HL-60/S4 treated with retinoic acid at 250 ng/mL for 4 days and 3 days (cell line): ENCODE data around the gene PDS5B.
"Not testable (repeated sequence)": the region's sequence is repeated elsewhere in the genome, so short reads cannot be mapped to it uniquely, and the experiment has no call there.

Source experiments
- in situ Hi-C: fragments of 300-500 bp; cut with MboI; formaldehyde crosslinking; loops from 2 replicates; pipeline ENCODE4 v1.7.0; 2022; ENCODE audit warnings: low sequenced_read_pairs

Gene PDS5B

GRCh38 chr13:32586080-32586900, at the start of gene PDS5B:
TSS of gene PDS5B (plus strand) at chr13:32586452. CDS start at chr13:32648773, 62,321 bp downstream.
- in situ Hi-C loops = no loop called here

- in situ Hi-C loops = no loop called here
Observed at GRCh38 chr13:32537580-32538142, 48.6 kb upstream of the PDS5B start.

GRCh38 chr13:32538143-32538620, 48.1 kb upstream of the PDS5B start:
- in situ Hi-C loops = no loop called here

- in situ Hi-C loops = no loop called here
Observed at GRCh38 chr13:32538621-32539246, 47.5 kb upstream of the PDS5B start, which contains the start of gene N4BP2L2. TSS of gene N4BP2L2 (minus strand) at chr13:32538795. CDS start at chr13:32537027, 1,768 bp downstream.

- in situ Hi-C loops = no loop called here
Observed at GRCh38 chr13:32542221-32542620, 44.0 kb upstream of the PDS5B start.

GRCh38 chr13:32545083-32545482, 41.2 kb upstream of the PDS5B start:
- in situ Hi-C loops = no loop called here

GRCh38 chr13:32548837-32549236, 37.4 kb upstream of the PDS5B start:
- in situ Hi-C loops = no loop called here

GRCh38 chr13:32549788-32550187, 36.5 kb upstream of the PDS5B start:
- in situ Hi-C loops = no loop called here

GRCh38 chr13:32553720-32554119, 32.5 kb upstream of the PDS5B start:
- in situ Hi-C loops = no loop called here

- in situ Hi-C loops = no loop called here
Observed at GRCh38 chr13:32555613-32556012, 30.6 kb upstream of the PDS5B start.

- in situ Hi-C loops = not testable (repeated sequence)
Observed at GRCh38 chr13:32560842-32561241, 25.4 kb upstream of the PDS5B start.

- in situ Hi-C loops = not testable (repeated sequence)
Observed at GRCh38 chr13:32575687-32576086, 10.6 kb upstream of the PDS5B start.

GRCh38 chr13:32577032-32577431, 9.2 kb upstream of the PDS5B start:
- in situ Hi-C loops = no loop called here

GRCh38 chr13:32581177-32581786, 5.0 kb upstream of the PDS5B start:
- in situ Hi-C loops = no loop called here

GRCh38 chr13:32582281-32582680, 4.0 kb upstream of the PDS5B start:
- in situ Hi-C loops = no loop called here

GRCh38 chr13:32582991-32583390, 3.3 kb upstream of the PDS5B start:
- in situ Hi-C loops = no loop called here

- in situ Hi-C loops = no loop called here
Observed at GRCh38 chr13:32585550-32586079, 637 bp upstream of the PDS5B start.

- in situ Hi-C loops = no loop called here
Observed at GRCh38 chr13:32587011-32587810, 959 bp downstream of the PDS5B start.

- in situ Hi-C loops = no loop called here
Observed at GRCh38 chr13:32587811-32588170, 1.5 kb downstream of the PDS5B start.

GRCh38 chr13:32588736-32589135, 2.5 kb downstream of the PDS5B start:
- in situ Hi-C loops = no loop called here
